ENCODE data around the gene MTCH1.
"Not testable (repeated sequence)": the region's sequence is repeated elsewhere in the genome, so short reads cannot be mapped to it uniquely, and the experiment has no call there.

The MTCH1 gene

DNA sequence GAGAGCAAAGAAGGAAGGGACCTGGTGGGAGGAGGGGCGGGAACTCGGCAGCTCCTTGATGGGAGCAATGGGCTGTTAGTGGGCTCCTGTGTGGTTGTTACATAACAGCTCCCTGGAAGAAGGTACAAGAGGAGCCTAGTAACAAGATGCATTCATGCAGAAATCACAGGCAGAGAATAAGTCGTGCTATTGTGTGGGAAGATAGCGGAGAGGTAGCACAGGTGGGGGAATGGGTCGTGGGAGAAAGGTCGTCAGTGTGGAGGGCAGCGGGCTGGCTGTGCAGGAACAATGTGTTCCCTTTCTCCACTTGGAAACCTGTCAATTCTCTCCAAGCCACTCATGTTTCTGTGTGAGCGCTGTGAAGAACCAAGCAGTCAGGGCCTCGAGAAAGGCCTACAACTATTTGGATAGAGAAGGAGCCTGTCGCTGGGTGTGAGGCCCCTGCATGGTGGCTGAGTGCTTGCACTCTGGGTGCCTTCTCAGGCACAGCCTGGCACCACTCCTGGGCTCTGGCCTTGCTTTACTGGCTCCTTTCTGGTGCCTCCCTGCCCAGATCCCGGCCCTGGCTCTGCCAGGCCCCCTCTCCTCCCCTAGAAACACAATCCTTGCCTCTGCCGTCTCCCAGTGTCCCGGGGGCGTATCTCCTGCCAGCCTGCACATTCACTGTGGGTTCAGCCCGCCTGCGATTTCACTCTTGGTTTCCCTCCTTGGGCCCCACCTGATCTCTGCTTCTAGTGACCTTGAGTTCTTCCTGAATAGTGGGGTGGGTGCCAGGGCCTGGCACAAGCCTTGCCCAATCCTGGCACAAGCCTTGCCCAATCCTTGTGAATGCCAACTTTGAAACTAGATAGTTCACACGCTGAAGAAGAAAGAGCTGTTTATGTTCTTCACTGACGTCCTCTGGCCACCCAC, 12.1 kb upstream of the MTCH1 start:
- no peak for DNase-seq (ENCODE audit: low read depth in 2 of 2)

DNA sequence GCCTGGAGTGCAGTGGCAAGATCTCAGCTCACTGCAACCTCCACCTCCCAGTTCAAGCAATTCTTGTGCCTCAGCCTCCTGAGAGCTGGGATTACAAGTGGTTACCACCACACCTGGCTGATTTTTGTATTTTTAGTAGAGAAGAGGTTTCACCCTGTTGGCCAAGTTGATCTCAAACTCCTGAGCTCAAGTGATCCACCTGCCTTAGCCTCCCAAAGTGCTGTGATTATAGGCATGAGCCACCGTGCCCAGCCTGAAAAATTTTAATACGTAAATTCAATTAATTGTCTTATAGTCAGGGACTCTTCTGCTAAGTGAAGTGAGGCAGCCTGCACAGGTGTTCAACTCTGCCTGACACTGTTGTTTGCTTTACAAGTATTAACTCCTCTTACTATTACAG, 4.4 kb upstream of the MTCH1 start:
- not testable (repeated sequence) for DNase-seq (ENCODE audit: low read depth in 2 of 2)

DNA sequence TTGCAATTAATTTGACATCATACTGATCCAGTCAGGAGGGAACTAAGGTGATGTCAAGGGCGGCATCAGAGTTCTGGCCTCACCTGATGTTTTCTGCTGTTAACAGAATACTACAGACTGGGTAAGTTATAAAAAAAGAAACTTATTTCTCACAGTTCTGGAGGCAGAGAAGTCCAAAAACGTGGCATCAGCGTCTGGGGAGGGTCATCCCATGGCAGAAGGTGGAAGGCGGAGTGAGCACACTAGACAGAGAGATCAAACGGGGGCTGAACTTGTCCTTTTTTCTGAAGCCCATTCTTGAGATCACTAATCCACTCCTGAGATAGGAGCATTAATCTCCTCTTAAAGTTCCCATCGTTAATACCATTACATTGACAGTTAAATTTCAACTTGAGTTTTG, 3.3 kb upstream of the MTCH1 start:
- no peak for DNase-seq (ENCODE audit: low read depth in 2 of 2)

DNA sequence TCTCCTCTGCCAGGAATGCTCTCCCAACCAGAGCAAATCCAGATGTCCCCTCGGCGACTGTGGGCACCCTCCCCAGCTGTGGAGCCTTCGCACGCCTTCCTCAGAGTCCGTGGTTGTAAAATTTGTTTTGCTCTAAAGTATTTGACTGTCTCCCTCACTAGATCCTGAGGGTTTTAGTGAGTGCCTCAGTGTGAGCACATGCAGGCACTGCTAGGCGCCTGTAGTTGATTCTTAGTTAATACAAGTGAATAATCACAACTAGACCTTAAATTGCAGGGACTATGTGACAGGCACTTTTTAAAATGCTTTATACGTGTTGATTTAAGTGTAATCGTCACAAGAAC, 680 bp upstream of the MTCH1 start:
- DNase-seq (ENCODE audit: low read depth in 2 of 2): no peak

DNA sequence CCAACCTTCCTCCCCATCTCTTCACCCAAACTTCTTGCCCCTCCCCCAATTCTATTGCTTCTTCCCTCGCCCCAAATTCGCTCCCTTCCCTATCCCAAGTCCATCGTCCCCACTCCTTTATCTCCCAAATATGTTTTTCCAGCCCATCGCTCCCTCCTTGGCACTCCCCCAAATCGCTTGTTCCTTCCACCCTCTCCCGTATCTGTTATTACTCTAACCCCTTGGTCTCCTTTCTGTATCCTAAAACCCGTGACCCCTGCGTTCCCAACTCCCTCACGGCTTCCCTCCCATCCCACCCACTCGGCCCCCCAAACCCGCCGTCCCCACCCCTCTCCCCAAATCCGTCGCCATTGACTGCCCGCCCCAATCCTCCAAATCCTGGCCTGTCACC, 584 bp downstream of the MTCH1 start:
- no peak for DNase-seq (ENCODE audit: low read depth in 2 of 2)

DNA sequence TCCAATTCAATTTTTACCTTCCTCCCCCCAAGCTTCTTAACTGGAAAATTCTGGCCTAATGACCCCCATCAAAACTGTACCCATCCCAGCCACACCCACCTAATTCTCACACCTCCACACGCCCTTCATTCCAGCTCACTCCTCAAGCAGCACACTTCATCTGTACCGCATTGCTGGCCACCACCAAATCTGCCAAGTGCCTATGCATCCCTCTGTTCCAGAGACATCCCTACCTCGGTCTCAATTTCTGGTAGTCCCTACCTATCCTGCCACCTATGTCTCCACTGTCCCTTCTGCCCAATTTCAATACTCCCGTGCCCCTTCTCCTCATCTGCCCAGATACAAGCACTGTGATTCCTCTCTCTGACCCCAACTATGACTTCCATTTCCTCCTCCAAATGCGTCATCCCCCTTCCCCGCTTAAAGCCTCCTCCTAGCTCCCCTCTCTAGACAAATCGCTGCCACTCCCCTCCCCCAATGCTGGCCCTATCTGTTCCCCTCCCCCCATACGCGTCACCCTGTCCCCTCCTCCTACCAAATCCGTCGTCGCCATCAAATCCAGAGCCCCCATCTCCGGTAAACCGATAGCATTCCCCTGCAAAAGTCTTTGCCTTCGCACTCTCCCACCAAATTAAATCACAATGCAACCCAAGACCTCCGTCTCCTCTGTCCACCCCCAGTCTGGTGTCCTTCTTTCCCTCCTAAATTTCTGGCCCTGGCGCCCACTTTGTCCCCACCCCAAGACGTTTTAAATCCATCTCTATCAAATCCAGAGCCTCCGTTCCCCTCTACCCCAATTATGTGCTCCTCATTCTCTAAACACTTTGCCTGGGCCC, 1.2 kb downstream of the MTCH1 start:
- DNase-seq (ENCODE audit: low read depth in 2 of 2): peak; percentile 28 to 33

DNA sequence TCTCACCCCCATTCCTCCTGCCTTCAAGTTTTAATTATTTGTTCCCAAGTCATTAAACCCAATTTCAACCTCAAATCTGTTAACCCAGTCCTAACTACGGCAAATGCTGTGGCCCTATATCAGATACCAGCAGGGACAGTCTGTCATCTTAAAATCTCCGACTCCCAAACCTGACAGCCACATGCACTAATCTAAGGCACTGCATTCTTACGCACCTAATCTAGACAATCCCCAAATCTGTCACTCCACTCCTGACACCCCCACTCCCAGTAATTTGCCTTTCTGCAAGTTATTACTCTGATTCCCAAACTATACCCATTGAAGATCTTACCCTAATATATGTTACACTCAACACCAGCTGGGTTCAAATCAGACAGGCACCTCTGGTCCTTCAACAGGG, 2.5 kb downstream of the MTCH1 start:
- no peak for DNase-seq (ENCODE audit: low read depth in 2 of 2)

DNA sequence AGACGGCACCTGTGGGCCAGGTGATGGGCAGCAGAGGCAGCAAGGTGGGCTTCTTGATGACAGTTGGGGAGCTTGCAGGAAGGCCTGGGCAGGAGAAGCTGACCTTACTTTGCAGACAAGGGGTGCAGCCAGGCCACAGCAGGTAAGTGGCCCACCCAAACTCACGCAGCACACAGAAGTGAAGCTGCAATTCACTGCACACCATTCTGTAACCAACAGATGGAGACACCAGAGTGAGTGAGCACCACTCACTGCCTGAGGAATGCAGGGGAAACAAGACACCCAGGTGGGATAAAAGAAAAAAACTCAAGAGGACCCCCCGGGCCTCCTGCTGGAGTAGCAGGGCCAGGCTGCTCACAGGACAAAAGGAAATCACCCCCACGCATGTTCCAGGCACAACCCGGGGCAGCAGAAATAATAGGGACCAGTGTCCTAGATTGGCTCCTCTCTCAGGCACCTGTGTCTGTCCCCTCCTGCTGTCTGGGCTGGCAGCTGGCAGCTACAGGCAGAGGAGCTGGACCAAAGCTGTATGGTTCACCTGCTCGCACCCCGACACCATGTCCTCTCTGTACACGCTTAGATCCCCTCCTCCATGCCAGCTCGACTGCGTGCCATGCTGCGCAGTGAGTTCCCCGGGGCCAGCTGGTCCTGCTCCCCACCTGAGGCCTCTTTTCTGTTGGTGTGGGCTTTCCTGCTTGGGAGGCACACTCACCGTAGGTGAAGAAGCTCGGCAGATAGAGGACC, 4.9 kb downstream of the MTCH1 start:
- no peak for DNase-seq (ENCODE audit: low read depth in 2 of 2)

DNA sequence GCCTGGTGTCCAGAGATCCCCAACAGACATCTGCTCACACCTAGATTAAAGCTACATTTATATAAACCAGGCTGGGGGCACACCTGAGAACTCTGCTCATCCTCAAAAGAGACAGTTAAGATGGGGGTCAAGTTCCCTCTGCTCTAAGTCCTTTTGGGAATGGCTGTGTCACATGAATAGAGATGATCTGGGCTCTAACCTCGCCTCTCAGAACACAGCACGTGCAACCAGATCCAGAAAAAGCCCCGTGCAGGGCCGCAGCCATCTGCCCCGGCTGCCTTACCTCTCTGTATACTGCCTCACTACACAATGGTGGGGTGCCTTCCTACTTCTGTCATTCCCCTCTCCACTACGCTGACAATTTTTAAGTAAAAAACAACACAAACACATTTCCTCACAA, 5.9 kb downstream of the MTCH1 start:
- no peak for DNase-seq (ENCODE audit: low read depth in 2 of 2)

DNA sequence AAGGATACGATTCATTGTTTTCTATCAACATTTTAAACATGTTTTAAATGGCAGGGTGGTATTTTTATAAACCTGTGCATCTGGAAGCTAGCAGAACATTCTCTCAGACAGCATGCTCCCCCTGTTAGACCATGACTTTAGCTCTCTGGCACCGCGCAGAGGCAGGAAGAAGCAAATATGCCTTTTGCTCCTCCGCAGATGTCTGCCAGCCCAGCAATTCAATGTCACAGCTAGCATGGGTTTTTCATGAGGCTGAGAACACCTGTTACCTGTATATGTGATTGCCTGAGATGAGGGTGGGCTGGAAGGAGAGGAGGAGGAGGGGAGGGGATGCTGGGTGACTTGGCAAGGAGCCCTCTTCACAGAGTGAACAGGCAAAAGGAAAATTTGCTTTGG, 6.7 kb downstream of the MTCH1 start:
- peak in 1 of 2 experiments; percentile 23 for DNase-seq (ENCODE audit: low read depth in 2 of 2)

DNA sequence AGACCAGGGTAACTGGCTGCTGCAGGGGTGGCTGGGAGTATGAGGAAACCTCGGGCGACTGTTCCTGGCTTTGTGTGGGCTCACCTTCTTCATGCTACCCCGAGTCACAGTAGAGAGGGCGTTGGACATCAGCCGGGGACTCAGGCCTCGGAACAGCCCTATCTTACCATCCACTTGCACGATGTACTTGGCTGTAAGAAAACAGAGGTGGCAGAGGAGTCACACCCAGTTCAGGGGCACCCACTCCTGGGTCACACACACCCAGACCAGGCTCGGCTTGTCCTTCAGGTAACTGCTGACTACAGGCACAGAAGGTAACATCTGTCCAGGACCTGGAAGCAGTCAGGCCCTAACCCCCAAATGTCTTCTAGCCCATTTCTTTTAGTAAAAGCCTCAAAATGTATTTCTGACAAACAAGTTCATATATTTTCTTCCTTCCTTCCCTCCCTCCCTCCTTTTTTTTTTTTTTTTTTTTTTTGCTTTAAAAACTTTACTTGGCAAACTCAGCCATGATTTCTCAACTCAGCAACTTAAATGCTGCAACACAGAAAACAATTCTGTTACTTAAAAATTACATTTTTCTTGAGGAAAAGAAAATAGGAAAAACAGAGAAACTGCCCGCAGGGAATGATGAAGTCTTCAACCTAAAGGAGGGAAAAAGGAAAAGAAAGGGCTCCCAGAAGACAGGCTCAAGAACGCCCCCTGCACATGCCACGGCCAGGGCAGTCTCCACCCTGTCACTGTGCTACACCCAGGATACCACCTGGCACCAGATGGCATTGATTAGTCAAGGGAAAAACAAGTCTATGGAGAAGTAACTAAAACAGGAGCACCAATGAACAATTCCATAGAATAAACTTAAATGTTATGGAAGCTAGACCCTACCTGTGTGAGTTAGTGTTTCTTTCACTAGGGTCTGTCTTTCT, 7.3 kb downstream of the MTCH1 start:
- DNase-seq (ENCODE audit: low read depth in 2 of 2): no peak

DNA sequence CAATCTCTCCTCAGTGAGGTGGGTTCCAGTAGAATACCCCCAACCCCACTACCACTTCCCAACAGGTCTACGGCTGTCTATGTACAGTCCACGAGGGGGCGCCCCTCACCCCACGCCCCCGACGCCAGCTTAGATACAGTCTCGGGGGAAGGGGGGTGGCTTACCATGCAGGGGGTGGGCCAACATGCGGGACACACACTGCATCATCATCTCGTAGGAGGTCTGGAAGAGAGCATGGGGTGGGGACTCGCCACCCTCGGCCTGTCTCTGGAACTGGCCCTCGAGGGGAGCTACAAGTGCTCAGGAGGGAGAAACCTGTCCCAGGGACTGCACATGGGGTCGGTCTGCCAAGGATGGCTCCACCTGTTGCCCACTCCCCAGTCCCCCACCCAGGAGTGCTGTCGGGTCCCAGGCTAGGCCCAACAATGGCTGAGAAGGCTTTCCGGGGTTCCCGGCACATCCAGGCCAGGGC, 8.5 kb downstream of the MTCH1 start:
- no peak for DNase-seq (ENCODE audit: low read depth in 2 of 2)

DNA sequence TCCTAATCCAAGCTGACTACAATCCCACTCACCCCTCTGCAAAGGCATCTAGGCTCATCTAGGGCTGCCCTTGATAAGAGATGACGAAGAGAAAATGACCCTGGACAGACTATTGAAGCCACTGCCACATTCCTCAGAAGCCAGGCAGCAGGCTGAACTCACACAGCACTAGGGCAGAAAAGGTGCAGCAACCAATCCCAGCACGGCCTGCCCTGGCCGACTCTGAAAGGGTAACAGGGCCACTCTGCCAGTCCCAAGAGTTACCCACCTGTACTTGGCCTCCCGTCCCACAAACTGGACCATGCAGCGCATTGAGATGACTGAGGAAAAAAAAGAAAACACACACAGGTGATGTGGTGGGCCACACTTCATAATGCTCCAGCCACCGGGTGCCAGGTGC, 9.1 kb downstream of the MTCH1 start:
- DNase-seq (ENCODE audit: low read depth in 2 of 2): no peak

DNA sequence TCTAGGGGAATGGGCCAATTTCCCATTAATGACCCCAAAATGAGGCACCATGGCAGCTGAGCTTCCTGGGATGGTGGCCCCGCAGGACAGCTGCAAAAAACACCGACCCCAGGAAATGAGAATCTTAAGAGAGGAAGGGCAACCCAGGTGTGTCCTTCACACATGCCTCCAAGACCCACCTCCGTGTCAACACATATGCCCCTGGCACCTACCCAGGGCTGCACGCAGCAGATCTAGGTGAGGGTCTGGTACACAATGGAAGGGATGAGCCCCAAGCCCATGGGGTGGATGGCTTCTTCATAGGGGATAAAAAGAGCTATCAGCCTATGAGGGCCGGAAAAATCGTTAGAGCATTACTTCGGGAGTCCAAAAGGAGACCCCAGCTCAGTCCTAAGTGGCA, 9.5 kb downstream of the MTCH1 start:
- DNase-seq (ENCODE audit: low read depth in 2 of 2): no peak

DNA sequence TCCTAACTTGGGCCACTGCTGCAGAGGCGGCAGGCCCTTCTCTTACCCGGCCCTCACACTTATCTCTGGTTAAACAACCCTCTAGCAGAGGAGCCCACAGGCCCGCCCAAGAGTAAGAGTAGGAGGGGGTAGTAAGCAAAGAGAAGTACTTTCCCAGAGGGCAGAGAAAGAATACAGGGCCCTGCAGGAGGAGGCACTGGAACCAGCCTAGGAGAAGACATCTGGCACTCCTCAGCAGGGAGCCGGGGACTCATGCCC, 10.1 kb downstream of the MTCH1 start:
- DNase-seq (ENCODE audit: low read depth in 2 of 2): no peak

DNA sequence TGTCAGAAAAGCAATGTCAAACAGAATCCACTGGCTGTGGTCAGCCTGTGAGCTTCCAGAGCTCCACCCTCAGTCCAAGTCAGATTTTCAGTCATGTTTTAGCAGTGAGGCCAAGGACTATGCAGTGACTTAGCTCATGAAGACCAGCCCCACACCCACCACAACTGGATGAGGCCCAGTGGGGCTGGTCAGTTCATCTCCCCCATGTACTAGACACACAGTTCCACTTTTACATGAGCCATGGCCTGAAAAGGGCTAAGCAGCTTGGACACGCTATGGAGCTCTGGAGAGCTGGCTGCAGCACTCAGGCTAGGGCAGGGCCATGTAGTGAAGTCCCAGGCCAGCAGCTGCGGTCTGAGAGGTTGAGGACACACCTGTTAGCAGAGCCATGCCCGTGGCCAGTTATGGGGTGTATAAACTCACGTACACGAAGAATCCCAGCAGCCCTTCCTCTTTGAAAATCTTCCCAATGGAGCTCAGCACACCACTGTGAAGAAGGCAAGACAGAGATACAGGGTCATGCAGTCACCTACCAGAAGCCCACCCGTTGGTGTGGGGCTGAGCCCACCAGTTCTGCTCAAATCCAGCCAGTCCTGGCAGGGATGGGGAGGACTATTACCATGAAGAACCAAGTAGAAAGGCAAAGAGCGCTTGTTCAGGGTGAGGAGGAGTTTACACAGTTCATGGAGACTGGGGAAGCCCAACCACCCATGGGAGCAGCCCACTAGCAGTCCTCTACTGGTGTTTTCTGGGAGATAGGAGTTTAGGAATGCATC, 10.6 kb downstream of the MTCH1 start:
- DNase-seq (ENCODE audit: low read depth in 2 of 2): no peak

DNA sequence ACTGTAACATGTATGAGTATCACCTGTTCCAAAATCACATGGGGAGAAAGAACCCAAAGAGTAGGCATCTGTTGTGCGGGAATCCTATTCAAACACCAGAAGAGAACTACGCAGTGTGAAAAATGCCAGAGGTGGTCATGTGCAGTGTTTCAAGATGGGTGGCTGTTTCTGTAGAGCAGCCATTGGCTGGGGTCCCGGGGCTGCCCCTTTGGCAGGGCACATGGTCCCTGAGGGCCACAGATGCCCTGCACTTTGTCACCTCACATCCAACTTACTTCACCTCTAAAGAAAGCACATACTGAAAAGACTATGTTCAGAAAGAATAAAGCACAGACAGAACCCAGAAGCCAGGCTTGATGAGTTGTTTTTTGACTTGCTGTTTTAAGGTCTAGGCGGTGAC, 12.3 kb downstream of the MTCH1 start:
- DNase-seq (ENCODE audit: low read depth in 2 of 2): no peak

DNA sequence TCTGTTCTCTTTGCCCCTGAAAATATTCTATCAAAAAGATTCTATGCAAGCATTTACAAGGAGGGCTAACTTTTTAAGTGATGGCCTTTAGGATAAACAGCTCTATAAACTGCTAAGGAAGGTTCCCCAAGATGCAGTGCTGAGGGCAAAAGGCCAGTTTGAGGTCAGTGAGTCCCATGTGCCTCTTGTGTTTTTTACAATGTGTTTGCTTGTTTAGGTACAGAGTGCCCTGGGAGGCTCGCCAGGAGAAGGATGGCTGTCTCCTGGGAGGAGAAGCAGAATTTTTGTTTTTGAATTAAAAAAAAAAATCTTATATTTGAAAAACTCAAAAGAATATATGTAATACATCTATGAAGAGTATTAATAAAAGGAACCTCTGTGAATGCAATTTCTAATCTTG, 12.8 kb downstream of the MTCH1 start:
- DNase-seq (ENCODE audit: low read depth in 2 of 2): no peak

DNA sequence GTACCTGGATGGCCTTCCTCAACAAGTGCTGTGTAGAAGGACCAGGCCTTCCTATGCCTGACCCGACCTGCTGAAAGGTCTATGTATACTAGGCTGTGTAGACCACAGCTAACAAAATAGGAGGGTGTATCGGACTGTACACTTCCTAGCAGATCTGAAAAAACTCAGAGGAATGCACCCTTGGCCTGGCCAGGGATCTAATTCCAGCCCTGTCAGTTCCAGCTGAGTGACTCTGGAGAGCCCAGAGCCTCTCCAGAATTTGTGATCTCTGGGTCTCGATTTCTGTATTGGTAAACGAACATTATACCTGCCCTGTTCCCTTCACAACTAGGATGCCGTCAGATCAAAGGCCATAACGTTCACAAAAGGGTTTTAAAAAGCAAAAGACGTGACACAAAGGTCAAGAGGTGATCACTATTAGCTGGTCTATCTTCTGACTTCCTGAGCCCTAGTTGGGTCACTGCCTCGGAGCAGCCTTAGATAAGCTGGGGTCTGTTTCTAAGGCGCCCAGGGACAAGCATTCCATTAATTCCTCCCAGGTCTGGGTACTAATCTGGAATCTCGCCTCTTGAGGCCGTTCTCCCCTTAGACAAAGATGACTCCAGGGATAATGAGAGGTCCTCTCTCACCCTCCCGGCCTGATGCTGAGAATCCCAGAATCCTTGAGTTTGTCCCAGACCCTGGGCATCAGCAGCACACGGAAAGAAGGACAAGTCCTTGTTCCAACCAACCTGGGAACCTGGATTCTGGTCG, 13.9 kb downstream of the MTCH1 start:
- DNase-seq (ENCODE audit: low read depth in 2 of 2): no peak

Data from fibroblast of skin of left biceps (primary cell).